SKM-1 (cell line): ENCODE data around the gene SOBP.

Experiments
- DNase-seq: peaks from one replicate; lab custom pipeline; 2025; ENCODE audit not compliant: unreplicated experiment; lab: John Stamatoyannopoulos, UW

SOBP gene

GRCh38 chr6:107679457-107679856 lies 189.5 kb downstream of the SOBP start:
- no peak for DNase-seq

- DNase-seq = no peak
These were observed 192.8 kb downstream of the SOBP start for GRCh38 chr6:107682721-107683120.

GRCh38 chr6:107683183-107683582 lies 193.3 kb downstream of the SOBP start:
- no peak for DNase-seq

GRCh38 chr6:107684996-107685395 lies 195.1 kb downstream of the SOBP start:
- DNase-seq = no peak

- no peak for DNase-seq
These were observed 199.3 kb downstream of the SOBP start for GRCh38 chr6:107689190-107689589.

- DNase-seq = no peak
These were observed 200.2 kb downstream of the SOBP start for GRCh38 chr6:107689951-107690642.

GRCh38 chr6:107690643-107691061 lies 200.7 kb downstream of the SOBP start:
- DNase-seq = no peak

GRCh38 chr6:107691062-107691751 lies 201.3 kb downstream of the SOBP start:
- no peak for DNase-seq

- DNase-seq = no peak
These were observed 202.4 kb downstream of the SOBP start for GRCh38 chr6:107692351-107692750.

GRCh38 chr6:107695061-107695720 lies 205.3 kb downstream of the SOBP start:
- DNase-seq = no peak

- DNase-seq = no peak
These were observed 207.8 kb downstream of the SOBP start for GRCh38 chr6:107697682-107698081.

- no peak for DNase-seq
These were observed 208.2 kb downstream of the SOBP start for GRCh38 chr6:107698146-107698545.

GRCh38 chr6:107699254-107699653 lies 209.3 kb downstream of the SOBP start:
- no peak for DNase-seq

- no peak for DNase-seq
These were observed 209.9 kb downstream of the SOBP start for GRCh38 chr6:107699697-107700325.

GRCh38 chr6:107703606-107704005 lies 213.7 kb downstream of the SOBP start:
- DNase-seq = no peak

GRCh38 chr6:107704347-107705013 lies 214.6 kb downstream of the SOBP start:
- DNase-seq = no peak

GRCh38 chr6:107706516-107707115 lies 216.7 kb downstream of the SOBP start:
- no peak for DNase-seq

- no peak for DNase-seq
These were observed 217.7 kb downstream of the SOBP start for GRCh38 chr6:107707346-107708275.

GRCh38 chr6:107708435-107708834 lies 218.5 kb downstream of the SOBP start:
- no peak for DNase-seq

GRCh38 chr6:107709341-107709740 lies 219.4 kb downstream of the SOBP start:
- no peak for DNase-seq
